GM10248 (cell line): Measurements from ENCODE around the gene SMTNL2.
"Not testable (repeated sequence)": the region's sequence is repeated elsewhere in the genome, so short reads cannot be mapped to it uniquely, and the experiment has no call there.

Source experiments
- CTCF ChIA-PET: fragments of 300-600 bp; sonication (Branson Sonifier 250); formaldehyde crosslinking; extraction: SDS; loops from one replicate; lab custom pipeline; 2021; ENCODE audit warnings: antibody characterized with exemption; lab: Yijun Ruan, JAX
- POLR2A ChIA-PET: fragments of 350-650 bp; sonication (Branson Sonifier 250); formaldehyde crosslinking; extraction: SDS; loops from one replicate; lab custom pipeline; 2020; ENCODE audit warnings: antibody characterized with exemption; lab: Yijun Ruan, JAX
- DNase-seq: peaks from one replicate; pipeline ENCODE4 v3.0.0; 2012; ENCODE audit errors: extremely low spot score
- CTCF ChIP-seq: IDR thresholded peaks from 2 replicates; pipeline ENCODE4 v1.5.1; 2012; ENCODE audit warnings: mild to moderate bottlenecking, low read depth; ENCODE audit errors: extremely low read depth, missing control alignments, control extremely low read depth

Gene SMTNL2

GRCh38 chr17:4594406-4594805 is 10.1 kb downstream of the SMTNL2 start:
- POLR2A ChIA-PET, result no interaction called here
- no peak for TF ChIP-seq CTCF
- CTCF ChIA-PET, result interaction anchor here (1.0 kb wide), 1 partner anchor 11 kb away, joined by 3 read pairs; no protein-coding TSS in a partner anchor
- no peak for DNase-seq

GRCh38 chr17:4594931-4595684 is 10.8 kb downstream of the SMTNL2 start:
- POLR2A ChIA-PET, result no interaction called here
- CTCF ChIA-PET, result interaction anchor here (1.0 to 4.5 kb wide), 2 partner anchors 11 to 28 kb away, joined by 3 to 18 read pairs; no protein-coding TSS in a partner anchor
- TF ChIP-seq CTCF, result peak; percentile 25
- DNase-seq, result peak; percentile 66

GRCh38 chr17:4595685-4596342 is 11.5 kb downstream of the SMTNL2 start:
- DNase-seq, POLR2A ChIA-PET: not testable (repeated sequence)
- CTCF ChIA-PET, result interaction anchor here (4.5 kb wide), 1 partner anchor 29 kb away, joined by 18 read pairs; no protein-coding TSS in a partner anchor

GRCh38 chr17:4596636-4597380 is 12.5 kb downstream of the SMTNL2 start:
- no peak for TF ChIP-seq CTCF
- ChIA-PET CTCF (interaction anchor here (0.8 to 4.5 kb wide), 4 partner anchors 10 to 397 kb away, joined by 3 to 18 read pairs (median 4); no protein-coding TSS in a partner anchor), POLR2A (no interaction called here)
- no peak for DNase-seq

- CTCF ChIA-PET, result interaction anchor here (1.9 to 4.5 kb wide), 3 partner anchors 9 to 31 kb away, joined by 4 to 18 read pairs (median 7); no protein-coding TSS in a partner anchor
- TF ChIP-seq CTCF, result no peak
- POLR2A ChIA-PET, result no interaction called here
- DNase-seq, result no peak
These were observed 13.6 kb downstream of the SMTNL2 start for GRCh38 chr17:4597975-4598374.

GRCh38 chr17:4598776-4599504 is 14.6 kb downstream of the SMTNL2 start:
- ChIA-PET POLR2A (no interaction called here), CTCF (interaction anchor here (1.9 to 4.5 kb wide), 3 partner anchors 8 to 32 kb away, joined by 4 to 18 read pairs (median 7); no protein-coding TSS in a partner anchor)
- DNase-seq, result no peak
- TF ChIP-seq CTCF, result no peak
